HEK293 (cell line): Measurements from ENCODE around the gene STARD13.

ENCODE experiments used
- CTCF ChIA-PET: fragments of 350-600 bp; formaldehyde crosslinking; extraction: SDS; loops from one replicate; lab custom pipeline; 2021; ENCODE audit warnings: antibody characterized with exemption; lab: Yijun Ruan, JAX
- POLR2A ChIA-PET: fragments of 300-600 bp; formaldehyde crosslinking; extraction: SDS; loops from one replicate; lab custom pipeline; 2020; ENCODE audit warnings: antibody characterized with exemption, inconsistent platforms; lab: Yijun Ruan, JAX
- H3K27ac ChIP-seq: fragments of 200-500 bp; sonication (Bioruptor generic); 2 replicates; pipeline ENCODE4 v1.5.1; 2014; ENCODE audit warnings: low read depth, low read length, control low read depth, inconsistent platforms; ENCODE audit errors: extremely low read depth
- H3K36me3 ChIP-seq, 2 experiments: fragments of 200-500 bp in 1 of 2; sonication (Bioruptor generic) in 1 of 2; 1 replicate in 1 of 2; 2 replicates in 1 of 2; pipeline ENCODE4 v1.5.1; 2014 to 2017; ENCODE audit warnings: inconsistent platforms in 2 of 2, low read length in 2 of 2; ENCODE audit not compliant: control insufficient read depth in 2 of 2, insufficient read depth in 1 of 2
- H3K4me1 ChIP-seq: fragments of 200-500 bp; sonication (Bioruptor generic); 2 replicates; pipeline ENCODE4 v1.5.1; 2014; ENCODE audit warnings: mild to moderate bottlenecking, low read length, inconsistent platforms; ENCODE audit not compliant: control insufficient read depth, insufficient read depth
- H3K4me3 ChIP-seq: 2 replicates; pipeline ENCODE4 v1.5.1; 2011; ENCODE audit warnings: low read depth, mild to moderate bottlenecking, control low read depth, low read length, moderate library complexity
- H3K9me3 ChIP-seq: fragments of 200-500 bp; sonication (Bioruptor generic); 2 replicates; pipeline ENCODE4 v1.5.1; 2014; ENCODE audit warnings: low read depth, low read length, inconsistent platforms; ENCODE audit not compliant: control insufficient read depth, insufficient read depth
- EGR2 ChIP-seq: fragments of 450-650 bp; formaldehyde crosslinking; IDR thresholded peaks from 2 replicates; pipeline ENCODE4 v1.5.1; 2016; ENCODE audit warnings: low read depth, missing biosample characterization, missing genetic modification characterization
- GFI1B ChIP-seq: fragments of 450-650 bp; formaldehyde crosslinking; IDR thresholded peaks from 2 replicates; pipeline ENCODE4 v1.5.1; 2016; ENCODE audit warnings: missing biosample characterization, missing genetic modification characterization
- KLF8 ChIP-seq: fragments of 450-650 bp; formaldehyde crosslinking; IDR thresholded peaks from 2 replicates; pipeline ENCODE4 v1.5.1; 2016; ENCODE audit warnings: missing biosample characterization, missing genetic modification characterization
- KLF9 ChIP-seq: fragments of 450-650 bp; formaldehyde crosslinking; IDR thresholded peaks from 2 replicates; pipeline ENCODE4 v1.5.1; 2016; ENCODE audit warnings: missing biosample characterization, missing genetic modification characterization, low read depth
- PRDM1 ChIP-seq: fragments of 450-650 bp; formaldehyde crosslinking; IDR thresholded peaks from 2 replicates; pipeline ENCODE4; 2016; ENCODE audit warnings: missing biosample characterization, missing genetic modification characterization
- PRDM2 ChIP-seq: fragments of 450-650 bp; formaldehyde crosslinking; IDR thresholded peaks from 2 replicates; pipeline ENCODE4 v1.5.1; 2016; ENCODE audit warnings: missing biosample characterization, missing genetic modification characterization, borderline replicate concordance
- SP3 ChIP-seq: fragments of 450-650 bp; formaldehyde crosslinking; IDR thresholded peaks from 2 replicates; pipeline ENCODE4 v1.5.1; 2016; ENCODE audit warnings: missing biosample characterization, missing genetic modification characterization
- TRIM28 ChIP-seq: IDR thresholded peaks from 2 replicates; pipeline ENCODE4 v1.6.1; 2011; ENCODE audit warnings: low read length, control low read depth, borderline replicate concordance
- ZBTB1 ChIP-seq: fragments of 450-650 bp; formaldehyde crosslinking; IDR thresholded peaks from 2 replicates; pipeline ENCODE4 v1.5.1; 2016; ENCODE audit warnings: missing biosample characterization, missing genetic modification characterization
- ZFHX2 ChIP-seq: fragments of 450-650 bp; formaldehyde crosslinking; conservative IDR thresholded peaks from 2 replicates; pipeline ENCODE4 v1.5.1; 2016; ENCODE audit warnings: missing biosample characterization, missing genetic modification characterization
- ZFP41 ChIP-seq: fragments of 450-650 bp; formaldehyde crosslinking; IDR thresholded peaks from 2 replicates; pipeline ENCODE4 v1.5.1; 2016; ENCODE audit warnings: missing biosample characterization, missing genetic modification characterization, borderline replicate concordance
- ZNF132 ChIP-seq: fragments of 450-650 bp; formaldehyde crosslinking; IDR thresholded peaks from 2 replicates; pipeline ENCODE4 v1.5.1; 2017; ENCODE audit warnings: missing biosample characterization, missing genetic modification characterization, borderline replicate concordance
- ZNF223 ChIP-seq: fragments of 450-650 bp; formaldehyde crosslinking; IDR thresholded peaks from 2 replicates; pipeline ENCODE4 v1.5.1; 2016; ENCODE audit warnings: missing biosample characterization, missing genetic modification characterization
- ZNF266 ChIP-seq: fragments of 450-650 bp; formaldehyde crosslinking; IDR thresholded peaks from 2 replicates; pipeline ENCODE4 v1.5.1; 2016; ENCODE audit warnings: missing biosample characterization, missing genetic modification characterization, low read depth
- ZNF362 ChIP-seq: fragments of 450-650 bp; formaldehyde crosslinking; IDR thresholded peaks from 2 replicates; pipeline ENCODE4 v1.5.1; 2016; ENCODE audit warnings: missing biosample characterization, missing genetic modification characterization
- ZNF366 ChIP-seq: fragments of 450-650 bp; formaldehyde crosslinking; conservative IDR thresholded peaks from 2 replicates; pipeline ENCODE4 v1.5.1; 2016; ENCODE audit warnings: missing biosample characterization, missing genetic modification characterization
- ZNF488 ChIP-seq: fragments of 450-650 bp; formaldehyde crosslinking; IDR thresholded peaks from 2 replicates; pipeline ENCODE4 v1.5.1; 2016; ENCODE audit warnings: missing biosample characterization, missing genetic modification characterization
- ZNF549 ChIP-seq: fragments of 450-650 bp; IDR thresholded peaks from 2 replicates; pipeline ENCODE4 v1.5.1; 2018; ENCODE audit warnings: missing biosample characterization, missing genetic modification characterization, mild to moderate bottlenecking, inconsistent platforms, moderate library complexity
- ZNF692 ChIP-seq: fragments of 450-650 bp; formaldehyde crosslinking; IDR thresholded peaks from 2 replicates; pipeline ENCODE4 v1.5.1; 2016; ENCODE audit warnings: missing biosample characterization, missing genetic modification characterization
- ZNF701 ChIP-seq: fragments of 450-650 bp; formaldehyde crosslinking; IDR thresholded peaks from 2 replicates; pipeline ENCODE4 v1.5.1; 2016; ENCODE audit warnings: missing biosample characterization, missing genetic modification characterization

Gene STARD13

GRCh38 chr13:33188093-33188882, 97.3 kb downstream of the STARD13 start:
- H3K4me3 ChIP-seq: no peak overlapping the region
- no peaks in the 10 kb centered on the region for H3K36me3 ChIP-seq
- ChIA-PET POLR2A (no interaction called here), CTCF (no interaction called here)
- TF ChIP-seq KLF8 (no peak), KLF9 (no peak), ZNF701 (tag by site-specific recombination) (no peak), ZNF362 (no peak), ZBTB1 (no peak), ZNF266 (no peak), ZFP41 (tag by site-specific recombination) (no peak), GFI1B (no peak), ZNF488 (tag by site-specific recombination) (no peak)
- no peaks in the 10 kb centered on the region for H3K4me1 ChIP-seq
- H3K9me3 ChIP-seq: no peaks in the 10 kb centered on the region
- H3K27ac ChIP-seq: no peak overlapping the region

GRCh38 chr13:33186861-33187291, 98.7 kb downstream of the STARD13 start:
- Histone ChIP-seq H3K36me3 (no peaks in the 10 kb centered on the region), H3K27ac (no peak overlapping the region)
- TF ChIP-seq ZNF223 (tag by site-specific recombination) (no peak), ZFHX2 (tag by site-specific recombination) (peak; percentile 39; the same call in 1 of the 2 replicates), SP3 (no peak), ZNF549 (tag by site-specific recombination) (no peak), PRDM2 (tag by site-specific recombination) (no peak), ZNF132 (no peak), ZNF692 (tag by site-specific recombination) (no peak), TRIM28 (no peak), PRDM1 (tag by site-specific recombination) (no peak), EGR2 (tag by site-specific recombination) (peak; percentile 34; the same call in 1 of the 2 replicates), ZNF366 (tag by site-specific recombination) (no peak)
- TF ChIP-seq, all 188 proteins: peak for 2
- Histone ChIP-seq H3K4me1 (no peaks in the 10 kb centered on the region), H3K9me3 (no peaks in the 10 kb centered on the region), H3K4me3 (no peak overlapping the region)
- ChIA-PET CTCF (no interaction called here), POLR2A (no interaction called here)
